BJ (cell line): ENCODE results near the gene PDZRN3. TPM values are rescaled to one million over a fixed set of nuclear protein-coding genes. Genes with fewer than 3 reads are reported as not detected.

Experiments used
- CTCF ChIA-PET: fragments of 350-600 bp; formaldehyde crosslinking; extraction: SDS; loops from one replicate; lab custom pipeline; 2021; ENCODE audit warnings: antibody characterized with exemption, inconsistent platforms; lab: Yijun Ruan, JAX
- POLR2A ChIA-PET: fragments of 300-600 bp; sonication (Branson Sonifier 250); formaldehyde crosslinking; extraction: SDS; loops from one replicate; lab custom pipeline; 2021; ENCODE audit warnings: antibody characterized with exemption; lab: Charles Lee
- DNase-seq: peaks from one replicate; pipeline ENCODE4 v3.0.0-alpha.2; 2011; ENCODE audit warnings: low read depth
- H3K27me3 ChIP-seq: 2 replicates; pipeline ENCODE4 v1.6.0; 2011; ENCODE audit warnings: low read length; ENCODE audit not compliant: control insufficient read depth, insufficient read depth
- H3K36me3 ChIP-seq: 2 replicates; pipeline ENCODE4 v1.5.1; 2011; ENCODE audit warnings: low read length; ENCODE audit not compliant: control insufficient read depth, insufficient read depth
- H3K4me3 ChIP-seq: 2 replicates; pipeline ENCODE4 v1.5.1; 2011; ENCODE audit warnings: low read depth, mild to moderate bottlenecking, control low read depth, low read length
- polyA plus RNA-seq: library from polyadenylated mRNA; depleted of rRNA; stranded (reverse); fragments of >200 nt; gene quantifications from 2 replicates; pipeline ENCODE4 v1.2.3, GENCODE V29; 2011
- TF ChIP-seq, protein P1 (sequence below): IDR thresholded peaks from 2 replicates; pipeline ENCODE4 v1.5.1; 2011; ENCODE audit warnings: low read depth, mild to moderate bottlenecking, control low read depth, inconsistent platforms, low read length, moderate library complexity; ENCODE audit not compliant: insufficient read depth

Gene PDZRN3
- polyA plus RNA-seq, 1 experiment: 4.9 TPM

DNA sequence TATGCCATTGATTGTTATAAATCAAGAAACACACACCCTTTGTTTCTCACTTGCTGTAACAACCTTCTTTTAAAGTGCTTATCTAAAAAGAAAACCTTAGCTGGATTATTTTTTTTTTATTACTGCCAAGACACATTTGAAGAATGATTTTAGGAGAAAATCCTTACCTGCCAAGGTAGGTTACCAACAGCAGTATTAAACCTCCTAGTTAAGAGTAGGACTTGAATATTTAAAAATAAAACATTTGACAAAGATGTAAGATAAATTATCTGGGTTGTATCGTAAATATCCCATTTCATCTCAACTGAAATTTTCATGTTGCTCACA lies 192.1 kb downstream of the PDZRN3 start:
- Histone ChIP-seq H3K27me3 (no peaks in the 10 kb centered on the region), H3K4me3 (no peak overlapping the region), H3K36me3 (no peaks in the 10 kb centered on the region)
- ChIA-PET CTCF (interaction anchor here (0.6 to 1.7 kb wide), 8 partner anchors 12 to 331 kb away, joined by 3 to 5 read pairs (median 3); no protein-coding TSS in a partner anchor), POLR2A (no interaction called here)
- DNase-seq: no peak
- TF ChIP-seq, protein P1, sequence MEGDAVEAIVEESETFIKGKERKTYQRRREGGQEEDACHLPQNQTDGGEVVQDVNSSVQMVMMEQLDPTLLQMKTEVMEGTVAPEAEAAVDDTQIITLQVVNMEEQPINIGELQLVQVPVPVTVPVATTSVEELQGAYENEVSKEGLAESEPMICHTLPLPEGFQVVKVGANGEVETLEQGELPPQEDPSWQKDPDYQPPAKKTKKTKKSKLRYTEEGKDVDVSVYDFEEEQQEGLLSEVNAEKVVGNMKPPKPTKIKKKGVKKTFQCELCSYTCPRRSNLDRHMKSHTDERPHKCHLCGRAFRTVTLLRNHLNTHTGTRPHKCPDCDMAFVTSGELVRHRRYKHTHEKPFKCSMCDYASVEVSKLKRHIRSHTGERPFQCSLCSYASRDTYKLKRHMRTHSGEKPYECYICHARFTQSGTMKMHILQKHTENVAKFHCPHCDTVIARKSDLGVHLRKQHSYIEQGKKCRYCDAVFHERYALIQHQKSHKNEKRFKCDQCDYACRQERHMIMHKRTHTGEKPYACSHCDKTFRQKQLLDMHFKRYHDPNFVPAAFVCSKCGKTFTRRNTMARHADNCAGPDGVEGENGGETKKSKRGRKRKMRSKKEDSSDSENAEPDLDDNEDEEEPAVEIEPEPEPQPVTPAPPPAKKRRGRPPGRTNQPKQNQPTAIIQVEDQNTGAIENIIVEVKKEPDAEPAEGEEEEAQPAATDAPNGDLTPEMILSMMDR: no peak

DNA sequence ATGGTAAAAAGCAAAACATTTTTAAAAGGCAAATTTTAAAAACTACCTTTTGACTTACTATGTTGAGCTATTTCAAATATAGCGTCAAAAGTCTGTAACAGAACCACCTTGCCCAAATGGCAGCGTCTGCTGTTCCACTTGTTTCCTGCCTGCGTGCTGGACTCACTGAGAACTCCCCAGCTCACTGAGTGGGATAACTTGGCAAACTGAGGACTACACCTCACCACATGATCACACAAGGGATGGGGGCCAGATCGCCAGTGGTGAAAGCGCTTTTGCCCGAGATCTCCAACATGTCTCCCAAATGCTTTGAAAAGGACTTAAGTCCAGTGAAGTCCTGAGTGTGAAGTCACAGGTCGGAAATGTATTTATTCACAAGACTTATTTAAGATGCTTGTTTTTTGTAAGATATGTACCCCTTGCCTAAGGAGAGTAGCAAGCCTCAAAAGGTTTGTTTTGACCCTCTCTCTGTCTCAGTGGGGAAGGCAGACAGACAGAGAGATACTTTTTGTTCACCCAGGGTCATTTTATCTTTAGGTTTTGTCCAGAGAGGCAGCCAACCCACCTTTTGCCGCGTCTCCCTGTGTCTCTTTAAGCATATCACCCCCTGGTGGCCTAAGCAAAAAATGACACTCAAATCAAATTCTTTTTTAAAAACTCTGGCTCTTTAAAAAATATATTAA lies 192.6 kb downstream of the PDZRN3 start:
- DNase-seq: no peak
- no peak overlapping the region for H3K4me3 ChIP-seq
- CTCF ChIA-PET: interaction anchor here (0.6 to 1.7 kb wide), 11 partner anchors 10 to 336 kb away, joined by 3 to 5 read pairs (median 3); no protein-coding TSS in a partner anchor

DNA sequence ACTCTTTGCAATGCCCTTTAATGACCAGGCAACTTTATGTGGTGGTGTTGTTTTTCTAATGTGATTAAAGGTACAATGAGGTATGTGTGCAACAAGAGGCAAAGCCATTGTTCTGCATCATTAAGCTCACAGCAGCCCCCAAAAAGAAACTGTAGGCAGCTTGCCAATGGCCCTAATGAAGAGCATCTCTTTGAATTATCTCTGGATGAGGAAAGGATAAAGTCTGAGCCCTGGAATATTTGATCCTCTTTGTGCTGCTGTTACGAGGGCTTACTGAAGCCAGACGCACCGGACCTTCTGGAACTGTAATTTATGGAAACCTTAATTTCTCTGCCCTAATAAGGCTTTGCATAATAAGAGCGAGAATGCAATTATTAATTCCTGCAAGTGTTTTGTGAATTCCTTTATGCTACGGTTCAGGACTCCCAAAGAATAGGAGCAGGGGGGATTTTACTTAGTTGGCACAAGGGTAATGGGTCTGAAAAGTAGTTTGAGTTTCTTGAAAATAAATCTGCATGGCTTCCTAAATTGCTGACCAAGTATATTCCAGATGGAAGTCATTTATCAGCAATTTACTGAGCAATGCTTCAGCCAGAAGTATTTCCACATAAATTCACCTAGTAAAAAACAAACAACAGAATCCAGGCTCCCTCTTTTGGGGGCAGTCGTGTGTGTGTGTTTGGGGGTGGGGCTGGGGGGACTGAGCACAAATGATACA lies 193.4 kb downstream of the PDZRN3 start:
- H3K36me3 ChIP-seq: no peaks in the 10 kb centered on the region
- ChIA-PET CTCF (interaction anchor here (0.7 to 1.7 kb wide), 8 partner anchors 9 to 336 kb away, joined by 3 read pairs; no protein-coding TSS in a partner anchor), POLR2A (no interaction called here)
- H3K27me3 ChIP-seq: no peaks in the 10 kb centered on the region
- H3K4me3 ChIP-seq: no peak overlapping the region
- TF ChIP-seq, protein P1: no peak
- DNase-seq: no peak

More for the DNA sequence above, 192.6 kb downstream of the PDZRN3 start:
- H3K36me3 ChIP-seq: no peaks in the 10 kb centered on the region
- TF ChIP-seq, protein P1: peak; percentile 67
- no peaks in the 10 kb centered on the region for H3K27me3 ChIP-seq
- POLR2A ChIA-PET: no interaction called here

DNA sequence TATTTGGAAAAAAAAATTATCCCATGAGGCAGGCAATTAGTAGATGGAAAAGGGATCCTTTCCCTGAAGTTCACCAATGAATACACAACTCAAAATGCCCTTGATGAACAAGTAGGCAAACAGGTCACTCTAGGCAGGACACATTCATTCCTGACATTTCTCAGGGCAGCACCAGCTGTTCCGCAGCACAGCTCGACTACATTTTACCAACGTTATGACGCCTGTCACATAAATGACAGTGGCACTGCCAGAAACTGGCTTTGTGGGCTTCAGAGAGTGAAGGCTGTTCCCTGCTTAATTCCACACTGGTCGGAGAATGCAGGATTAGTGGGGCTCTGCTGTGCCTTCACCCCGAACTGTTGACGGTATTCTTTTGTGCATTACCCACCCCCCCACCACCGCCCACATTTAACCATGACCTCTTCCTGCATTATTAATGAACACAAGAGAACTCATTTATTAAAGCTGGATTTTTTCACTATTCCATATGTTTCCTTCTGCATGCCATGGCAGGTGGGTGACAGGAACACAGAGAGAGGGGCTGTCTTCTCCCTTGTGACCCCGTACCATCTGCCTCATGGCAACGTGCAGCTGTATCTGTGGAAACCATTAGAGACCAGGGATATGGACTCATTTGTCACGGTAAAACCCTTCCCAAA lies 197.6 kb downstream of the PDZRN3 start:
- TF ChIP-seq, protein P1: no peak
- CTCF ChIA-PET: interaction anchor here (1.1 kb wide), 1 partner anchor 326 kb away, joined by 4 read pairs; no protein-coding TSS in a partner anchor
- Histone ChIP-seq H3K4me3 (no peak overlapping the region), H3K36me3 (no peaks in the 10 kb centered on the region), H3K27me3 (no peaks in the 10 kb centered on the region)
- POLR2A ChIA-PET: interaction anchor here (0.6 kb wide), 1 partner anchor 229 kb away, joined by 3 read pairs; no protein-coding TSS in a partner anchor
- DNase-seq: no peak
